ENCODE measurements around the gene POLL.

DNA sequence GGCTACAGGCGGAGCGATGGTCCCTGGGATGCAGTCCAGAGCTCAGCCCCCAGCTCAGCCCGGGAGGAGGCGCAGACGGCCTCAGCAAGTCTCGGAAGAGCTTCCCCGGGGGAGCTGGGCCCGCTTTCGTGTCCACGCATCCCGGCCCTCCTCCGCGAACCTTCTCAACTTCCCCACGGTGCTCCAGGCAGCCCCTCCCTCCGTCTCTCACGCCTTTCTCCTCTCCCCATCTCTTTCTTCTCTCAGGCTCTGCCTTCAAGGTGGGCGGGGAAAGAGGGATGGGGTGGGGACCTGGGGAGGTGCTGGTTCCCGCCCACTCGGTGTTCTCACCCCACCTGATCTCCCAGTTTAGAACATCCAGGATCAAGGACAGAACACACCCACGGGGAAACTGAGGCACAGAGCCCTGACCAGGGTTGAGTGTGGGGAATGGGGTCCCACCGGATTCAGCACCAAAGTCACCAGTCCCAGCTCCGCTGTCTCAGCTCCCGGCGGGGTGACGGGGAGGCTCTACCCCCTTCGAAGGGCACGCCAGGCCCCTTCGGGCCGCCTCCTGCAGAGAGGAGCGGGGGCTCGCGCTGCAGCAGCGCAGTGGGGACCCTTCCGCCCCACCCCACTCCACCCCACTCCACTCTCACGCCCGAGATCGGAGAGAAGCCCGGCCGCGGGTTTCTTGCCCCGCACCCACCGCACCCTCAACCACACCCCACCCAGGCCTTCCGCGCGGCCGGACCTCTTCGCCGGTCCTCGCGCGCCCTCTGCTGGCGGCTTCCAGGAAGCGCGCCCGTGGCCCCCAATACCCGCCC is 18.2 kb downstream of the POLL start:
- peak; percentile 64 for TF ChIP-seq CTCF (conservative IDR thresholded peaks at IDR 0.05; ENCODE audit: low read depth, low read length)
- no peak for TF ChIP-seq MAFK (IDR thresholded peaks at IDR 0.05; ENCODE audit: low read depth, low read length)
- no peak for TF ChIP-seq POLR2A (IDR thresholded peaks at IDR 0.05; ENCODE audit: low read depth, low read length)
- TF ChIP-seq RCOR1 (IDR thresholded peaks at IDR 0.05; ENCODE audit: insufficient replicate concordance, low read length): no peak
- TF ChIP-seq RFX5 (IDR thresholded peaks at IDR 0.05; ENCODE audit: low read depth, low read length): no peak
- TF ChIP-seq NFE2L2 (IDR thresholded peaks at IDR 0.05; ENCODE audit: low read depth, low read length): no peak
- TF ChIP-seq, protein P1, sequence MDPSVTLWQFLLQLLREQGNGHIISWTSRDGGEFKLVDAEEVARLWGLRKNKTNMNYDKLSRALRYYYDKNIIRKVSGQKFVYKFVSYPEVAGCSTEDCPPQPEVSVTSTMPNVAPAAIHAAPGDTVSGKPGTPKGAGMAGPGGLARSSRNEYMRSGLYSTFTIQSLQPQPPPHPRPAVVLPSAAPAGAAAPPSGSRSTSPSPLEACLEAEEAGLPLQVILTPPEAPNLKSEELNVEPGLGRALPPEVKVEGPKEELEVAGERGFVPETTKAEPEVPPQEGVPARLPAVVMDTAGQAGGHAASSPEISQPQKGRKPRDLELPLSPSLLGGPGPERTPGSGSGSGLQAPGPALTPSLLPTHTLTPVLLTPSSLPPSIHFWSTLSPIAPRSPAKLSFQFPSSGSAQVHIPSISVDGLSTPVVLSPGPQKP (IDR thresholded peaks at IDR 0.05; ENCODE audit: borderline replicate concordance, low read depth, low read length): no peak
- TF ChIP-seq SMC3 (IDR thresholded peaks at IDR 0.05; ENCODE audit: low read depth, low read length): peak; percentile 54
- no peak for TF ChIP-seq MXI1 (IDR thresholded peaks at IDR 0.05; ENCODE audit: borderline replicate concordance, low read depth, low read length)

Data from IMR-90 (cell line).